NT2/D1 (cell line): ENCODE data around the gene SKIC2.

Source experiments
- SUZ12 ChIP-seq: IDR thresholded peaks from 2 replicates; pipeline ENCODE4 v1.6.1; 2011; ENCODE audit not compliant: insufficient read length, insufficient read depth; ENCODE audit errors: extremely low read depth
- YY1 ChIP-seq: IDR thresholded peaks from 2 replicates; pipeline ENCODE4 v1.6.1; 2011; ENCODE audit not compliant: insufficient read length, insufficient read depth
- ZNF274 ChIP-seq: IDR thresholded peaks from 2 replicates; pipeline ENCODE4 v1.6.1; 2011; ENCODE audit warnings: mild to moderate bottlenecking, low read depth, low read length

GRCh38 chr6:31918069-31918720 lies 40.8 kb upstream of the SKIC2 start:
- no peak for TF ChIP-seq ZNF274
- TF ChIP-seq YY1, result no peak
- no peak for TF ChIP-seq SUZ12
